Retinal pigment epithelial cell (primary cell): ENCODE results near the gene MCU.

Source experiments
- DNase-seq: peaks from one replicate; pipeline ENCODE4 v3.0.0-alpha.2; 2010; ENCODE audit warnings: low read depth
- H3K4me3 ChIP-seq: 2 replicates; pipeline ENCODE4 v1.5.1; 2011; ENCODE audit warnings: mild to moderate bottlenecking, low read length, control low read depth, moderate library complexity
- TF ChIP-seq, protein P1 (sequence below): conservative IDR thresholded peaks from 2 replicates; pipeline ENCODE4 v1.5.1; 2011; ENCODE audit warnings: low read depth, low read length, control low read depth, inconsistent platforms

MCU gene

DNA sequence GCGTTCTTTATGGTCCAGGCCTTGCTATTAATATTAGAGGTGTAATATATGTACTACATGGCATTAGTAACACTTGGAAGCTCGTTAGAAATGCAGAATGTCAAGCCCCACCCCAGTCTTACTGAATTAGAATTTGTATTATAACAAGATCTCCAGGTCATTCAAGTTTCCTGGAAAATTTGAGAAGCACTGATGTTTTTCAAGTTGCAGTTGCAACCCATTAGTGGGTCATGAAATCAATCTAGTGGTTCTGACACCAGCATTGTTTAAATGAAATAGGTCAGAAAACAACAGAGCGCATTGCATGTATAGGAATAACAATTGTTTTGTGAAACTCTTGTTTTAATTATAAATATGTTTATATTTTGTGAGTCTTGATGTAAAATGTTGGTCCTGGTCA, 37.2 kb upstream of the MCU start:
- H3K4me3 ChIP-seq: no peak overlapping the region
- DNase-seq: no peak
- TF ChIP-seq, protein P1, sequence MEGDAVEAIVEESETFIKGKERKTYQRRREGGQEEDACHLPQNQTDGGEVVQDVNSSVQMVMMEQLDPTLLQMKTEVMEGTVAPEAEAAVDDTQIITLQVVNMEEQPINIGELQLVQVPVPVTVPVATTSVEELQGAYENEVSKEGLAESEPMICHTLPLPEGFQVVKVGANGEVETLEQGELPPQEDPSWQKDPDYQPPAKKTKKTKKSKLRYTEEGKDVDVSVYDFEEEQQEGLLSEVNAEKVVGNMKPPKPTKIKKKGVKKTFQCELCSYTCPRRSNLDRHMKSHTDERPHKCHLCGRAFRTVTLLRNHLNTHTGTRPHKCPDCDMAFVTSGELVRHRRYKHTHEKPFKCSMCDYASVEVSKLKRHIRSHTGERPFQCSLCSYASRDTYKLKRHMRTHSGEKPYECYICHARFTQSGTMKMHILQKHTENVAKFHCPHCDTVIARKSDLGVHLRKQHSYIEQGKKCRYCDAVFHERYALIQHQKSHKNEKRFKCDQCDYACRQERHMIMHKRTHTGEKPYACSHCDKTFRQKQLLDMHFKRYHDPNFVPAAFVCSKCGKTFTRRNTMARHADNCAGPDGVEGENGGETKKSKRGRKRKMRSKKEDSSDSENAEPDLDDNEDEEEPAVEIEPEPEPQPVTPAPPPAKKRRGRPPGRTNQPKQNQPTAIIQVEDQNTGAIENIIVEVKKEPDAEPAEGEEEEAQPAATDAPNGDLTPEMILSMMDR: no peak

DNA sequence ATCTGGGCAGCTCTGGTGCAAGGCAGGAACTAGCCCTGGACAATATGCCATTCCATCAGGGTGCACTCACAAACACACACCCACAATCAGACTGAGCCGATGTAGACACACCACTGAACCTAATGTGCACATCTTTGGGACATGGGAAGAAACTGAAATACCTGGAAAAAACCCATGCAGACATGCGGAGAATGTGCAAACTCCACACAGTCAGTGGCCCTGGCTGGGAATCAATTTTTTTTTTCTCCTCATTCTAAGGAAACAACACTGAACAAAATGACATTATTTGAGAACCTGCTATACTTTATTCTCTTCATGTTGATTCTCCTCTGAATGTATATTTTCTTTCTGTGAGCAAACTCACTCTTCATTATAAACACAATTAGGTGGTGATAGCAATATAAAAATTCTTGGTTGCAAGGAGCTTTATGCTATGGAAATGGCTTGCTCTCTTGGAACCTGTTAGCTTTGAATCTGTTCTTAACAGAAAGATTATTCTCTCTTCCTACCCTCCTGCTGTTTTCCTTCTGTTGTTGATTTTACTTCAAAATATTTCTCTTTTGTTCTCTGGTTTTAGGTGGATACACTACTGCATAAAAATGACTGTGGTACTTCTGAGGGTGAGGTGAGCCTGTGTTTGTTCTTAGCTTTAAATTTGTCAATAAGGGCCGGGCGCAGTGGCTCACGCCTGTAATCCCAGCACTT, 33.1 kb upstream of the MCU start:
- TF ChIP-seq, protein P1: no peak
- no peak overlapping the region for H3K4me3 ChIP-seq
- no peak for DNase-seq

GRCh38 chr10:72659694-72660093, 32.2 kb upstream of the MCU start:
- DNase-seq: no peak
- TF ChIP-seq, protein P1: no peak
- H3K4me3 ChIP-seq: no peak overlapping the region

DNA sequence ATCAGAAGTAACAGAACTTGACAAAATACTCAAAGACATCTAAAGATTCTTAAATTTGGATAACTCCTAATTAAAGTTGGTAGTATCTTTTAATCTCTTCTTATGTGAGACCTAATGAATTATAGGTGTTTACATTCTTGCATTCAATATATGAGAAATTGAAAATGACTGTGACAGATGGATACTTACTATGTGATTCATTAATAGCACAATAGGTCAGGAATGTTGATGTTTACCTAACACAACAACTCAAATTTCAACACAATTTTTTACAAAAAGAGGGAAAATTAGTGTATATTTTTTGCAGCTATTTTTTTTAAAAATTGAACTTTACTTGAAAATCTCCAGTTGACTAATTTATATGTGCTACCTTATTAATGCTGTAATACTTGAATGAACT, 31.7 kb upstream of the MCU start:
- no peak overlapping the region for H3K4me3 ChIP-seq
- DNase-seq: no peak
- TF ChIP-seq, protein P1: no peak

- DNase-seq: no peak
- TF ChIP-seq, protein P1: no peak
- no peak overlapping the region for H3K4me3 ChIP-seq
These were observed 30.5 kb upstream of the MCU start for GRCh38 chr10:72661431-72661830.

- no peak overlapping the region for H3K4me3 ChIP-seq
- TF ChIP-seq, protein P1: no peak
- DNase-seq: no peak
These were observed 28.0 kb upstream of the MCU start for GRCh38 chr10:72663971-72664370.

DNA sequence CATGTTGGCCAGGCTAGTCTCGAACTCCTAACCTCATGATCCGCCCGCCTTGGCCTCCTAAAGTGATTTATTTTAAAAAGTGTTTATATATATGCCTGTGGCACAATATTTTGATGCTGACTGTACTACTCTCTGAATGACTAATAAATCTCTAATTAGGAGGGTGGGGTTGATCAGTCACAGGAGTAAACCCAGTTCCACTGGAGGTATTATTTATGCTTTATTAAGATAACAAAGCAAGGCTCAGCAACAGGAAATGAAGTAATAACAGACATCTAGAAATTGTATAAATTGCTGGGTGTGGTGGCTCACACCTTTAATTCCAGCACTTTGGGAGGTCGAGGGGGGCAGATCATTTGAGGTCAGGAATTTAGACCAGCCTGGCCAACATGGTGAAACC, 26.0 kb upstream of the MCU start:
- TF ChIP-seq, protein P1: no peak
- no peak overlapping the region for H3K4me3 ChIP-seq
- no peak for DNase-seq
